GM12874 (cell line): ENCODE results near the gene CNGA1.

Experiments
- CTCF ChIP-seq: IDR thresholded peaks from 2 replicates; pipeline ENCODE4 v1.5.1; 2011; ENCODE audit warnings: low read depth, mild to moderate bottlenecking, control low read depth, low read length, moderate library complexity; ENCODE audit not compliant: insufficient read depth

The CNGA1 gene

GRCh38 chr4:47933840-47934239 lies 82.6 kb downstream of the CNGA1 start:
- peak; percentile 31; the same call in 1 of the 2 replicates for TF ChIP-seq CTCF

- TF ChIP-seq CTCF: no peak
Measured at GRCh38 chr4:47930971-47931804, 85.3 kb downstream of the CNGA1 start.

GRCh38 chr4:47929682-47930201 lies 86.7 kb downstream of the CNGA1 start:
- TF ChIP-seq CTCF: no peak

- peak; percentile 76 for TF ChIP-seq CTCF
Measured at GRCh38 chr4:47926667-47927258, 89.7 kb downstream of the CNGA1 start.

- TF ChIP-seq CTCF: no peak
Measured at GRCh38 chr4:47915378-47915777, 101.1 kb downstream of the CNGA1 start.

- no peak for TF ChIP-seq CTCF
Measured at GRCh38 chr4:47914926-47915237, 101.6 kb downstream of the CNGA1 start.

GRCh38 chr4:47914220-47914925 lies 102.1 kb downstream of the CNGA1 start, which contains the start of gene NFXL1:
NFXL1 (minus strand) TSS chr4:47914583; CDS start chr4:47914203, 380 bp downstream.
- no peak for TF ChIP-seq CTCF
